Stimulated activated CD4-positive, alpha-beta T cell treated with anti-CD3 and anti-CD28 coated beads, Interleukin-15, amount 100 ng/mL, for 1 hour (primary cell): ENCODE results near the gene PHF5A.

Source experiments
- DNase-seq, 2 donors: peaks; one replicate each; pipeline ENCODE4 v3.0.0-alpha.2; 2020; ENCODE audit warnings: low read depth in 1 of 2, low spot score in 1 of 2

The PHF5A gene

DNA sequence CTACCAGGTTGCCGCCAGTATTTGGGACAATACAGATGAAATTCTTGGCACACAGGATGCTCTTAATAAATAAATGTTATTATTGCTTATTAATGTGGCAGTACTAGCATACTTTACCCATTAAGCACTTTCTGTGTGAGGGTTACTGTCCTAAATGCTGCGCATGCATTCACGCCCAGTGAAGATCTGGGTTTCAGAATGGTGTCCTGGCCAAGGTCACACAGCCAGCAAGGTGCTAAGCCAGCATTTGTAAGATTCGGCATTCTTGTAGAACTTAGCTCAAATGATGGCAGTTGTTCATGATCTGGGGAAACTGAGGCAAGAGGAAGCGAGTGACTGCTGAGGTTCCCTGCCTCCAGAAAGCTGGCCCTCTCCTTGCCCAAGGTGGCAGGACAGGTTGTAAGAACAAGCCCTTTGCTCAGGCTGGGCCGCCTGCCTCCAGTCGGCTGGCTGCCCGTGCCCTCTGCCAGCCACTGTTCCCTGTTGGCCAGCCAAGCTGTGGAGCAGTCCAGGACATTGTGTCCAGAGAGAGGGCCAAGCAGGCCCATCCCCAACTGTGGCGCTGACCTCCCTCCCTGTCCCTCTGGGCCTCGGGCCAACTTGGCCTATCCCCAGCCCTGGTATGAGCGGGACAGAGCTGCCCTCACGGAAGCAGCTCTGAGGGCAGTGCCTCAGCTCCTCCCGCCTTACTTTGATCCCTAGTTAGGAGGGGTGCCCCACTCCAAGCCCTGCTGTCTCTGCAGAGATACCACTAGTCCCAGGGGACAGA is 50.7 kb downstream of the PHF5A start:
- no peak for DNase-seq

- DNase-seq: no peak
Measured at GRCh38 chr22:41415554-41415953, 52.9 kb downstream of the PHF5A start.

- no peak for DNase-seq
Measured at GRCh38 chr22:41411021-41411851, 57.3 kb downstream of the PHF5A start.

DNA sequence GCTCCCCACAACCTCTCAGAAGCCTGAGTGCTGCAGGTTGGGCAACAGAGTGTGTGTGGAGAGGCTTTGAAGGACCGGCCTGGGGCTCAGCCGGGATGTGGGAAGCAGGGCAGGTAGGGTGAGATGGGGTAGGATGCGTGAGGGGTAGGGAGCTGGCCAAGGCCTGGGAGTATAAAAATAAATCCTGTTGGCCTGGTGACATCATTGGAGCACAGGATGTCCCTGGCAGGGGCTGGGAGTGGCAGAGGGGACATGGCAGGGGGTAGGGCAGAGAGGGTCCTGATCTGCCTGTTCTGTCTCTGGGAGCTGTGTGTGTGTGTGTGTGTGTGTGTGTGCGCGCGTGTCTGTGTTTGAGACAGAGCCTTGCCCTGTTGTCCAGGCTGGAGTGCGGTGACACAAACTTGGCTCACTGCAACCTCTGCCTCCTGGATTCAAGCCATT is 58.2 kb downstream of the PHF5A start:
- no peak for DNase-seq
